Osteoblast (primary cell): ENCODE data around the gene TFDP2. TPM values are rescaled to one million over a fixed set of nuclear protein-coding genes. Genes with fewer than 3 reads are reported as not detected.

ENCODE experiments used
- DNase-seq: peaks from one replicate; pipeline ENCODE4 v3.0.0; 2011; ENCODE audit warnings: low spot score, mixed read lengths; ENCODE audit not compliant: insufficient read length; ENCODE audit errors: missing footprints
- H2AFZ ChIP-seq: 2 replicates; pipeline ENCODE4 v1.6.0; 2011; ENCODE audit warnings: mild to moderate bottlenecking, low read length
- H3K27ac ChIP-seq: 2 replicates; pipeline ENCODE4 v1.5.1; 2011; ENCODE audit warnings: mild to moderate bottlenecking, low read depth, low read length, moderate library complexity
- H3K27me3 ChIP-seq: 2 replicates; pipeline ENCODE4 v1.6.0; 2012; ENCODE audit warnings: mild to moderate bottlenecking, control low read depth, inconsistent platforms, low read length, moderate library complexity; ENCODE audit not compliant: insufficient read depth
- H3K36me3 ChIP-seq: 2 replicates; pipeline ENCODE4 v1.5.1; 2011; ENCODE audit warnings: mild to moderate bottlenecking, low read length, control low read depth, moderate library complexity; ENCODE audit not compliant: insufficient read depth
- H3K4me1 ChIP-seq: 2 replicates; pipeline ENCODE4 v1.5.1; 2011; ENCODE audit warnings: mild to moderate bottlenecking, low read length, control low read depth, moderate library complexity; ENCODE audit not compliant: insufficient read depth
- H3K4me2 ChIP-seq: 2 replicates; pipeline ENCODE4 v1.6.0; 2011; ENCODE audit warnings: mild to moderate bottlenecking, low read length; ENCODE audit not compliant: insufficient read depth
- H3K4me3 ChIP-seq: fragments of 200-600 bp; sonication (generic); 3 replicates; pipeline ENCODE4 v1.5.1; 2012; ENCODE audit warnings: mild to moderate bottlenecking, low read length, inconsistent platforms; ENCODE audit not compliant: insufficient read depth
- H3K79me2 ChIP-seq: 2 replicates; pipeline ENCODE4 v1.6.0; 2012; ENCODE audit warnings: mild to moderate bottlenecking, low read length, control low read depth, inconsistent platforms; ENCODE audit not compliant: insufficient read depth
- H3K9me3 ChIP-seq: 2 replicates; pipeline ENCODE4 v1.5.1; 2011; ENCODE audit warnings: low read depth, low read length, control low read depth
- H4K20me1 ChIP-seq: 2 replicates; pipeline ENCODE4 v1.6.0; 2012; ENCODE audit warnings: mild to moderate bottlenecking, low read length, control low read depth; ENCODE audit not compliant: insufficient read depth
- CTCF ChIP-seq: IDR thresholded peaks from 2 replicates; pipeline ENCODE4 v1.5.1; 2011; ENCODE audit warnings: mild to moderate bottlenecking, low read depth, low read length, moderate library complexity; ENCODE audit errors: extremely low read depth
- total RNA-seq: library from RNA; depleted of rRNA; stranded (reverse); fragments of >200 nt; gene quantifications from 2 replicates; pipeline ENCODE4 v1.2.3, GENCODE V29; 2012

Gene TFDP2
- total RNA-seq, 1 donor: 41.6 TPM

GRCh38 chr3:142056656-142057330 lies 92.6 kb downstream of the TFDP2 start:
- H4K20me1 ChIP-seq: peaks cover 3% of the 10 kb centered on the region
- no peak overlapping the region for H3K4me3 ChIP-seq
- H3K9me3 ChIP-seq: no peaks in the 10 kb centered on the region
- H2AFZ ChIP-seq: no peak overlapping the region
- H3K27me3 ChIP-seq: no peaks in the 10 kb centered on the region
- DNase-seq: no peak
- H3K27ac ChIP-seq: no peak overlapping the region
- no peak for TF ChIP-seq CTCF
- no peak overlapping the region for H3K4me2 ChIP-seq
- H3K79me2 ChIP-seq: no peaks in the 10 kb centered on the region
- no peaks in the 10 kb centered on the region for H3K36me3 ChIP-seq
- no peaks in the 10 kb centered on the region for H3K4me1 ChIP-seq

DNA sequence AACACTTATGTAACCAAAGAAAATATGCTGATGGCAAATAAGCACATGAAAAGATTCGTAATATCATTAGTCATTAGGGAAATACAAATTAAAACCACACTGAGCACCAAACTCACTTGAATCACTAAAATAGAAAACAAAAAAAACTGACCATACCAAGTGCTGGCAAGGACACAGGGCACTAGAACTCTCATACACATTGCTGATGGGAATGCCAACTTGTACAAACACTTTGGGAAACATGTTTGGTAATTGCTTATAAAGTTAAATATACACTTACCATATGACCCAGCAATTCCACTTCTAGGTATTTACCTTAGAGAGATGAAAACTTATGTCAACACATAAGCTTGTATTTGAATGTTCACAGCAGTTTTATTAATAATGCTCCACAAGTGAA lies 95.5 kb downstream of the TFDP2 start:
- Histone ChIP-seq H3K4me1 (no peaks in the 10 kb centered on the region), H3K79me2 (no peaks in the 10 kb centered on the region), H3K27me3 (no peaks in the 10 kb centered on the region), H2AFZ (no peak overlapping the region), H3K36me3 (no peaks in the 10 kb centered on the region), H3K9me3 (no peaks in the 10 kb centered on the region), H3K27ac (no peak overlapping the region), H3K4me2 (no peak overlapping the region), H4K20me1 (no peaks in the 10 kb centered on the region), H3K4me3 (no peak overlapping the region)
- TF ChIP-seq CTCF: no peak
- no peak for DNase-seq

- no peak for DNase-seq
Measured at GRCh38 chr3:142053244-142053643, 96.1 kb downstream of the TFDP2 start.

GRCh38 chr3:142051351-142051750 lies 98.0 kb downstream of the TFDP2 start:
- TF ChIP-seq CTCF: no peak

More at GRCh38 chr3:142053244-142053643, 96.1 kb downstream of the TFDP2 start:
- Histone ChIP-seq H3K27ac (no peak overlapping the region), H3K9me3 (no peaks in the 10 kb centered on the region), H3K36me3 (no peaks in the 10 kb centered on the region), H2AFZ (no peak overlapping the region), H3K4me3 (no peak overlapping the region), H3K4me2 (no peak overlapping the region), H3K4me1 (no peaks in the 10 kb centered on the region), H3K27me3 (no peaks in the 10 kb centered on the region), H3K79me2 (no peaks in the 10 kb centered on the region), H4K20me1 (no peaks in the 10 kb centered on the region)
- no peak for TF ChIP-seq CTCF

More at GRCh38 chr3:142051351-142051750, 98.0 kb downstream of the TFDP2 start:
- no peak overlapping the region for H3K4me3 ChIP-seq
- H3K4me2 ChIP-seq: no peak overlapping the region
- H3K9me3 ChIP-seq: no peaks in the 10 kb centered on the region
- H3K36me3 ChIP-seq: no peaks in the 10 kb centered on the region
- no peaks in the 10 kb centered on the region for H3K27me3 ChIP-seq
- H2AFZ ChIP-seq: no peak overlapping the region
- H4K20me1 ChIP-seq: no peaks in the 10 kb centered on the region
- DNase-seq: no peak
- no peaks in the 10 kb centered on the region for H3K79me2 ChIP-seq
- no peaks in the 10 kb centered on the region for H3K4me1 ChIP-seq
- H3K27ac ChIP-seq: no peak overlapping the region
